Sigmoid colon (tissue), 4 donors: ENCODE data around the gene DNASE1.

Source experiments
- CTCF ChIP-seq, 4 experiments: fragments of 450-650 bp in 3 of 4; fragments of 200-600 bp in 1 of 4; IDR thresholded peaks; one replicate each; pipeline ENCODE4 v1.5.1; 2016 to 2019; ENCODE audit warnings: antibody characterized with exemption in 4 of 4, mild to moderate bottlenecking in 3 of 4, moderate library complexity in 2 of 4
- EP300 ChIP-seq, 4 donors: sonication (generic); formaldehyde crosslinking; IDR thresholded peaks; one replicate each; pipeline ENCODE4 v1.6.1; 2017; ENCODE audit warnings: antibody characterized with exemption in 4 of 4
- POLR2AphosphoS5 ChIP-seq, 4 donors: sonication (generic); formaldehyde crosslinking; IDR thresholded peaks; one replicate each; pipeline ENCODE4 v1.6.1; 2017; ENCODE audit warnings: antibody characterized with exemption in 4 of 4

- no peak for TF ChIP-seq POLR2AphosphoS5 (IDR thresholded peaks at IDR 0.05)
- TF ChIP-seq CTCF (IDR thresholded peaks at IDR 0.05), result no peak
- TF ChIP-seq EP300 (IDR thresholded peaks at IDR 0.05), result no peak
Measured at GRCh38 chr16:3645504-3646347, 8.8 kb upstream of the DNASE1 start.
